ENCODE data around the gene DNAJA1.

GRCh38 chr9:33014665-33015014 is 10.4 kb upstream of the DNAJA1 start:
- TF ChIP-seq POLR2A (IDR thresholded peaks at IDR 0.05; ENCODE audit: low read depth, low read length) (no peak), EZH2 (IDR thresholded peaks at IDR 0.05; ENCODE audit: borderline replicate concordance, low read depth, low read length, severe bottlenecking) (no peak)
- TF ChIP-seq, protein P1, sequence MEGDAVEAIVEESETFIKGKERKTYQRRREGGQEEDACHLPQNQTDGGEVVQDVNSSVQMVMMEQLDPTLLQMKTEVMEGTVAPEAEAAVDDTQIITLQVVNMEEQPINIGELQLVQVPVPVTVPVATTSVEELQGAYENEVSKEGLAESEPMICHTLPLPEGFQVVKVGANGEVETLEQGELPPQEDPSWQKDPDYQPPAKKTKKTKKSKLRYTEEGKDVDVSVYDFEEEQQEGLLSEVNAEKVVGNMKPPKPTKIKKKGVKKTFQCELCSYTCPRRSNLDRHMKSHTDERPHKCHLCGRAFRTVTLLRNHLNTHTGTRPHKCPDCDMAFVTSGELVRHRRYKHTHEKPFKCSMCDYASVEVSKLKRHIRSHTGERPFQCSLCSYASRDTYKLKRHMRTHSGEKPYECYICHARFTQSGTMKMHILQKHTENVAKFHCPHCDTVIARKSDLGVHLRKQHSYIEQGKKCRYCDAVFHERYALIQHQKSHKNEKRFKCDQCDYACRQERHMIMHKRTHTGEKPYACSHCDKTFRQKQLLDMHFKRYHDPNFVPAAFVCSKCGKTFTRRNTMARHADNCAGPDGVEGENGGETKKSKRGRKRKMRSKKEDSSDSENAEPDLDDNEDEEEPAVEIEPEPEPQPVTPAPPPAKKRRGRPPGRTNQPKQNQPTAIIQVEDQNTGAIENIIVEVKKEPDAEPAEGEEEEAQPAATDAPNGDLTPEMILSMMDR (IDR thresholded peaks at IDR 0.05; ENCODE audit: extremely low read depth in 1 of 2, insufficient read depth in 1 of 2, low read depth in 1 of 2, low read length in 2 of 2), result no peak

All from endothelial cell of umbilical vein (primary cell).